Lung microvascular endothelial cell (primary cell): ENCODE measurements around the gene DPP10. TPM values are rescaled to one million over a fixed set of nuclear protein-coding genes. Genes with fewer than 3 reads are reported as not detected.
"Not testable (repeated sequence)": the region's sequence is repeated elsewhere in the genome, so short reads cannot be mapped to it uniquely, and the experiment has no call there.

ENCODE experiments used
- DNase-seq, 2 donors: peaks; one replicate each; pipeline versions ENCODE4 v3.0.0 to v3.0.0-alpha.2; 2010; ENCODE audit warnings: low read depth in 2 of 2
- total RNA-seq: library from RNA; depleted of rRNA; stranded (reverse); fragments of >200 nt; gene quantifications from 2 replicates; pipeline ENCODE4 v1.2.1, GENCODE V29; 2014

DPP10 gene
- total RNA-seq, 1 donor from 2014 or later = not detected

DNA sequence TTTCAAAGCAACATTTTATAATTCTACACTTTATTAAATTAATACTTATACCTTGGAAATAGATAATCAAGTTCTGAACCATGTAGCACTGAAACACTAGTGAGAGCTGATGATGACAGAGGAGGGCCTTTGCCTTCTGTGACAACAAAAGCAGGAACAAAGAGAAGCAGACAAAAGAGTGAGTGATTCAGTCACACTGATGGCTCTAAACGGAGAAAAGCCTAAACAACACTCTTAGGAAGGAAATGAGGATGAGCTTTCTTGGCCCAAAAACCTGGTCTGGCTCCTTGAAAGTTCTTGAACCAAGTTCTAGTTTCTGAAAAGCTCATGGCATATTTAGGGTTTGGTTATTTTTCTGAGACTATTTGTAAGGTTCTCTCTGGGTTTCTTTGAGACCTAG lies 271.9 kb downstream of the DPP10 start:
- no peak for DNase-seq

DNA sequence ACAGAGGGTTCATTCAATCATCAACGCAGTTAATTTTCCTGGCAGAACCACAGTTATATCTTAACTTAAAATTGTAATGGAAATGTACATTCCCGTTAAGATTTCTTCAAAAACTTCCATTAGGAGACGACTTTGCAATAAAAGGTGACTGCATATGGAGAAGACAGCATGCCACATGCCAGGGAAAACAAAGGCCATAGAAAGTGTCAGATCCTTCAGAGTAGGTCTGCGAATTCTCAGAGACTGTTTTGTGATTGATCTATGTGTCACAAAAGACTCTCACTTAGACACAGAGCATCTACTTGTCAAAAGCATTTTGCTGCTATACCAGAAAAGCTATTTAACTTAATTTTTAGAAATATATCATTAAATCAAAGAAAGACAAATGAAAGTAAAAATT lies 274.6 kb downstream of the DPP10 start:
- DNase-seq = no peak

DNA sequence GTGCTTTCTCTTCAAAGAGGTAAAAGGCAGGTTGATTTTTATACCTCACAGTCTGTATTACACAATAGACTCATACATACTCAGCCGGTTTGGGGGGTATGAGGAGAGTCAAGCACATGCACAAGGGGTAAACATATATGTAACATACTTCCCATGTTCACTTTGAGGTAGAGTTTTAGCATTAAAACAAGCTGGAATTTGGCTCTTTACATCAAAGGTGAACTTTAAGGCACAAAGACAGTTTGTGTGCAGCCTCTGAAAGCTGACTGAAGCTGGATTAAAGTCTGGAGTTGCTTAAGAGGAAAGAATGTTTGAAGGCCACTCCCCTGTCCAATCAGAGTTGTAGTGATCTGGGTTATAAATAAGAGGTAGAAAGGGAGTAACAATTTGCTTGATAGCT lies 282.0 kb downstream of the DPP10 start:
- no peak for DNase-seq

- DNase-seq = no peak
Measured at GRCh38 chr2:114727012-114727411, 284.6 kb downstream of the DPP10 start.

GRCh38 chr2:114728372-114728771 lies 285.9 kb downstream of the DPP10 start:
- DNase-seq = no peak

- DNase-seq = no peak
Measured at GRCh38 chr2:114729026-114729425, 286.6 kb downstream of the DPP10 start.

- DNase-seq = no peak
Measured at GRCh38 chr2:114735126-114735525, 292.7 kb downstream of the DPP10 start.

- no peak for DNase-seq
Measured at GRCh38 chr2:114742245-114742644, 299.8 kb downstream of the DPP10 start.

- no peak for DNase-seq
Measured at GRCh38 chr2:114745700-114746099, 303.3 kb downstream of the DPP10 start.

DNA sequence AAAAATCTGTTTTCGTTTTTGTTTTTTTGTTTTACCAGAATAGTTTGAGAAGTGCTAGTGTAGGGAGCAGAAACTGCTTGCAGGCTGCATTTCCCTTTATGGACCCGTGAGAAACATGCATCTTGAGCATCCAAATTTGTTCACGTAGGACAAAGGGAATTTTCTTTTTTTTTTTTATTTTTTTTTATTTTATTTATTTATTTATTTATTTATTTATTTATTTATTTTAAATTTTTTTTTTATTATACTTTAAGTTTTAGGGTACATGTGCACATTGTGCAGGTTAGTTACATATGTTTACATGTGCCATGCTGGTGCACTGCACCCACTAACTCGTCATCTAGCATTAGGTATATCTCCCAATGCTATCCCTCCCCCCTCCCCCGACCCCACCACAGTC lies 305.7 kb downstream of the DPP10 start:
- DNase-seq = not testable (repeated sequence)

DNA sequence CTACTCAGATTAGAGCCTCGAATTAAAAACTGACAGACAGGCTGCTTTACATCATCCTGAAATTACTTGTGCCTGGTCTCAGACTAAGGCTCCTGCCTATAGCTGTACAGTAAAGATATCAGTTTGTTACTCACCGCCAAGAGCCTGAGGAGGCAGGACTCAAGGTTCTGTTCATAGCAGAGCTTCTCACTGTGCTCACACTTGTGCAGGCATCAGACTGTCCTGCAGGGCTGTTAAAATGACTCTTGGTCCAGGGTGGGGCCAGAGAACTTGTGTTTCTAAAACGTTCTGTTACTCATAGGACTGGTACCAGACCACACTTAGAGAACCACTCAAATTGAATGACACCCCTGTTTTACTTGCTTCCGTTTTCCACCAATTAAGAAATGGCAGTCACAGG lies 310.0 kb downstream of the DPP10 start:
- no peak for DNase-seq

DNA sequence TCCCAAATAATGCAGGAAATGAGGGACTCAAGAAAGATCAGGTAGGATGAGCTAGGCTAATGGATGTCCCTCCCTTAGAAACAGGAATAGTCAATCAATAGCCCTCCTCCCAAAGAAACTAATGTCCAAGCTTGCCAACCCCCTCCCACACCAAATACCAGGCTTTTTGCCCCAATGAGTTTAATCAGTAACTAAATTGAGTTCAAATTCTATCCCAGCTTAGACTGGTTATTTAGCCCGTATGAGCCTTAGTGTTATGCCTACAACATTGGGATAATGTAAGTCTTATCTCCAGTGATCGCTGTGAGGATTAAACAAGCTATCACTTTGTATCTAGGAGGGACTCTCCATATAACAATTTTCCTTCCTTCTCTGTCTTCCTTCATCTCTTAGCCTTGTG lies 310.7 kb downstream of the DPP10 start:
- no peak for DNase-seq

DNA sequence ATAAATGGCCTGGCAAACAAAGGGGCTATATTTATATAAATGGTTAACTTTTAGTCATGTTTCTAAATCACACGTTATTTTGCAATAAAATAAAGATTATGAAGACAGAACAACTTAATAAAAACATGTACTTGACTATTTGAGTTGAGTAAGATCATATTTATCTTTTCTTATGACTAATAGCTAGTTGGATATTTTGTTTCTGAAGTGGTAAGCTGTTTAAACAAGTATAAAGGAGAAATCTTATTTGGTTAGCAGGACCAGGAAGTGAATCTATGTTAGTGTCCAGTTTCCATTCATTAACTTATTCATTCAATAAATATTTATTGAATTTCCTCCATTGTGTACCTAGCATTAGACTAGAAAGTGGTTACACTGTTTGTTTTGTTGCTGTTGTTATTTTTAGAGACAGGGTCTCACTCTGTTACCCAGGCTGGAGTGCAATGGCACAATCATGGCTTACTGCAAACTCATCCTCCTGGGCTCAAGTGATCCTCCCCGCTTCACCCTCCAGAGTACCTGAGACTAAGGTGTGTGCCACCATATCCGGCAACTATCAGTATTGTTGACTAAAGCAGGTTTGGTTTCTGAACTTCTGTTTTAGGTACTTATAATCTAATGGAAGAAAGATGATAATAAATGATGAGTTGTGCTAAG lies 312.6 kb downstream of the DPP10 start:
- no peak for DNase-seq

- no peak for DNase-seq
Measured at GRCh38 chr2:114762376-114762775, 319.9 kb downstream of the DPP10 start.

GRCh38 chr2:114762986-114763385 lies 320.5 kb downstream of the DPP10 start:
- DNase-seq = no peak

GRCh38 chr2:114769110-114769509 lies 326.7 kb downstream of the DPP10 start:
- DNase-seq = no peak

GRCh38 chr2:114769991-114770390 lies 327.6 kb downstream of the DPP10 start:
- no peak for DNase-seq

DNA sequence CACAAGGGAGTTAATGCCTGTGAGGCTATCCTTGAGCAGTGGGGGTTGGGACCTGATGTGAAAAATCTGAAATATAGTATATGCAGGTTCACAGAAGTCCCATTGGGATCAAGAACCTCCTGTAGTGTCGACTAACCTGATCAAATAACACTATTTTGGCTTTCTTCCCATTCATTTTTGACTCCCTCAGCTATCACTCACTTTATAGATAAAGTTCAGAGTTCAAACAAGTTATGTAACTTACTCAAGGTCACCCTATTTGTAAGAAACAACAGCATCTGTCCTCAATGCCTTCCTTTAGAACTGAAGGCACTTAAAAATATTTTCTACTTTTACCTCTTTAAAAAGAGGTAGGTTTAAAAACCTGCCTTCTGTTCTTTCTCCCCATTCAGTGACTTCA lies 341.6 kb downstream of the DPP10 start:
- DNase-seq = no peak

DNA sequence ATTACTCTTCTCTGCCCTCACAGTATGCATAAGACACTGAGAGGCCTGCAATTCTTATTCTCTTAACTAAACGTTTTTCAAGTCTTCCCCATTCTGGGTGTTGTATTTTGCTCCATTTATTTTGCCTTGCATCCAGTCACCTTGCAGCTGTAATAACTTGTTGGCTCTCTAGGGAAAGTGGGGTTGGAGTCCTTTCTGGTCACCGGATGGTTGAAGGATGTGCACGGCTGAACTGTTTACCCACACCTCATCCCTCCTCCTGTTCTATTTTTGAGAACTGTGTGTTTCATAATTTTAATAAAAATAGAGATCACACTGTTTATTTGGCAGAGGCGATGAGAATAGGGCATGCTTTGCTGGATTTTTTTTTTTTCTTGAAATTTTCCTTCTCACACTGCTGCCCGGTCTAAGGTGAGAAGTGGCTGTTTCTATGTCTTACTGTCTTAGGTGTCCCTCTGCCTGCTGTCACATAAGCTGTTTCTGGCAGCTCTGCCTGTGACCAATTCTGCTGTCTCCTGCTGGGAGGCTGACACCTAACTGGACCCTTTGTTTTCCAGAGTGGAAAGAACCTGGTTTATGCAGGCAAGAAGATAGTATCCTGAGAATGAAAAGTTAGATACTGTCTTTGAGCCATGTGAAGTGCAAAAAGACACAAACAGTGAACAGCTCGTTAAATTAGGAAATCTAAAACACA lies 342.6 kb downstream of the DPP10 start:
- no peak for DNase-seq

DNA sequence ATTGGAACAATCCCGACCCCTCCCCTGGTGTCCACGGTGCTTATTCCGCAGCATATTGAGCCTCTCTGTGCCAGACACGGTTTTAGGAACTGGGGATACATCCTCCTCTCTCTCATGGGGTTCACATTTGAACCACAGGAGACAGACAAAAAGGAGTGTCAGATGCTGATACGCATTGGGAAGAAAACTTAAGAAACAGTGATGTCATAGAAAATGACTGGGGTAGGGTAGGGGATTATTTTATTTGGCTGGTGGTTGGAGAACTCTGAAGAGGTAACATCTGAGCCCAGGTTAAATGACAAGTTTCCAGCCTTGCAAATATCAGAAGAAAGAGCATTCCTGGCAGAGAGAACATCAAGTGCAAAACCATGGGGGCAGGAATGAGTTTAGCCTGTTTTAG lies 344.5 kb downstream of the DPP10 start:
- no peak for DNase-seq

DNA sequence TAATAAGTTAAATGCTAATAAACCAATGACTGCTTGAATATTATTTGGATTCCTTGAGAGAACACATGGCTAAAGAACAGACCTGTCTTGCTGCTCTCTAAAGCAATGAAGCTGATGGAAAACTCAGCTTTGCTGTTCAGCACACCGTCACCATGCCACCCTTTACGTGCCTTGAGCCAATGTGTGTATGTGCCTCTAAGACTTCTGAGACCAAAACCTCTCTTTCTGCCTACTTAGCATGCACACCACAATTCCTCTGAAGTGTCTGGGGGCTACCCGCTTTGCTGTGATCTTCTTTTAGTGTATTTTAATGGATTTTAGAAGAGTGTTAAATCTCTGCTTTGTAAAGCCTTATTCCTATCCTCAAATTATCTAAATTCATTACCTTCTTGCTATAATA lies 345.0 kb downstream of the DPP10 start:
- no peak for DNase-seq

DNA sequence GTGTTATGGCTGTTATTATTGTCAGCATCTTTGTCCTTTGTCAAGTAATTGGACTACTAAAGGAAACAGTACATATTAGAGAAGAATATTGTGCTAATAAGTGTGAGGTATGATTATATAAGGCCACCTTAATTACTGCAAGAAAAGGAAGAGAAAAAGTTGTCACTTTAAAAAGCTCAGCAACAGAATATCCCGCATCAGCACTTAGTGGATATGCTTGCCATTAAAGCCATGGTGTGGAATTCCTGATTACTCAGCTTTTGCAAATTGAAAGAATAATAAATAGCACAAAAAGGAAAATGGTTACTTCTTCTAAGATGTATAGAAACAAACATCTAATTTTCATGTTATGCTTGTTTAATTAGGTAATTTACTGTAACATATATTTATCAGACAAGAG lies 347.5 kb downstream of the DPP10 start:
- no peak for DNase-seq

DNA sequence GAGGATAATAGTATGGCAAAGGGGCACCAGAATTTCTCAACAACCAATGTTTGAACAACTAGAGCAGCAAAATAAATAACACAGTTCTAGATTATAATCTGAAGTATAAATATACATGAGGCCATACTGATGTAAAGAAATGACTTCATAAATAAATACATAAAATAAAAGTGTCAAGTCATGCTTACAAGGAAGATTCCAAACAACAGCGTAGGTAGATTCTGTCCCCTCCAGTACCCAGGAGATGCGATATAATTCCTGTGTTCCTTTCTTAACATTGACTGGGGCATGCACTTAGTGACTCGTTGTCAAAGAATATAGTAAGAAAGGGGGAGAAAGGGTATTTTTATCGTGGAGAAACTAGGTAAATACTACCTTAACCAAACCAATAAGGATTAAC lies 355.1 kb downstream of the DPP10 start:
- DNase-seq = no peak

- DNase-seq = no peak
Measured at GRCh38 chr2:114797942-114798341, 355.5 kb downstream of the DPP10 start.
